ENCODE measurements around the gene RRAS2.

- TF ChIP-seq, protein P1, sequence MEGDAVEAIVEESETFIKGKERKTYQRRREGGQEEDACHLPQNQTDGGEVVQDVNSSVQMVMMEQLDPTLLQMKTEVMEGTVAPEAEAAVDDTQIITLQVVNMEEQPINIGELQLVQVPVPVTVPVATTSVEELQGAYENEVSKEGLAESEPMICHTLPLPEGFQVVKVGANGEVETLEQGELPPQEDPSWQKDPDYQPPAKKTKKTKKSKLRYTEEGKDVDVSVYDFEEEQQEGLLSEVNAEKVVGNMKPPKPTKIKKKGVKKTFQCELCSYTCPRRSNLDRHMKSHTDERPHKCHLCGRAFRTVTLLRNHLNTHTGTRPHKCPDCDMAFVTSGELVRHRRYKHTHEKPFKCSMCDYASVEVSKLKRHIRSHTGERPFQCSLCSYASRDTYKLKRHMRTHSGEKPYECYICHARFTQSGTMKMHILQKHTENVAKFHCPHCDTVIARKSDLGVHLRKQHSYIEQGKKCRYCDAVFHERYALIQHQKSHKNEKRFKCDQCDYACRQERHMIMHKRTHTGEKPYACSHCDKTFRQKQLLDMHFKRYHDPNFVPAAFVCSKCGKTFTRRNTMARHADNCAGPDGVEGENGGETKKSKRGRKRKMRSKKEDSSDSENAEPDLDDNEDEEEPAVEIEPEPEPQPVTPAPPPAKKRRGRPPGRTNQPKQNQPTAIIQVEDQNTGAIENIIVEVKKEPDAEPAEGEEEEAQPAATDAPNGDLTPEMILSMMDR (IDR thresholded peaks at IDR 0.05) = no peak
- TF ChIP-seq POLR2AphosphoS5 (IDR thresholded peaks at IDR 0.05) = no peak
- no peak for TF ChIP-seq EP300 (IDR thresholded peaks at IDR 0.05)
- TF ChIP-seq POLR2A (IDR thresholded peaks at IDR 0.05) = no peak
These were observed 23.0 kb upstream of the RRAS2 start for GRCh38 chr11:14381968-14382367.

Data from gastroesophageal sphincter (tissue), 3 donors.